Peyer's patch (tissue), 4 donors: ENCODE measurements around the gene SUN3.

Experiments
- POLR2A ChIP-seq, 2 donors: fragments of 450-650 bp; IDR thresholded peaks; one replicate each; pipeline ENCODE4 v1.5.1; 2017; ENCODE audit warnings: antibody characterized with exemption in 2 of 2, mild to moderate bottlenecking in 2 of 2, moderate library complexity in 2 of 2
- TF ChIP-seq, protein P1 (sequence below), 6 experiments: fragments of 450-650 bp in 4 of 6; fragments of 200-600 bp in 2 of 6; sonication (generic) in 1 of 6; IDR thresholded peaks; one replicate each; pipeline ENCODE4 v1.5.1; 2017 to 2019; ENCODE audit warnings: antibody characterized with exemption in 6 of 6, mild to moderate bottlenecking in 3 of 6, moderate library complexity in 1 of 6

DNA sequence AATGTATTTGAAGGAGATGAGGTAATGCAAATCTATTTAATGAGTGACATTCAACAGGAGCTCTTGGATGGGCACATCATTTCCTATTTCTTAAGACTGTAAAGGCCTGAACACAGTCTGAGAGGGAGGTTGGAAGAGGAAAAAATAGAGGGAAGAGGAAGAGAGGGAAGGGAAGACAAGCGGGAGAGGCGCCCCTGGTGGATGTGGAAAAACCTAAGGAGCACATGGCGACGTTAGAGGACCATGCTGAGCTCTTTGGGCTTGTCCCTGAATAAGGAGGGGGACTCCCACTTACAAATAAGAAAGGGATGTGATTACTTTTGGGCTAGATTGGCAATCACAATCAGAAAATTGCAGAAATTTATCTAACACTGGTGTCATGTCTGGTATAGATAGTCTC is 19.6 kb downstream of the SUN3 start:
- TF ChIP-seq, protein P1, sequence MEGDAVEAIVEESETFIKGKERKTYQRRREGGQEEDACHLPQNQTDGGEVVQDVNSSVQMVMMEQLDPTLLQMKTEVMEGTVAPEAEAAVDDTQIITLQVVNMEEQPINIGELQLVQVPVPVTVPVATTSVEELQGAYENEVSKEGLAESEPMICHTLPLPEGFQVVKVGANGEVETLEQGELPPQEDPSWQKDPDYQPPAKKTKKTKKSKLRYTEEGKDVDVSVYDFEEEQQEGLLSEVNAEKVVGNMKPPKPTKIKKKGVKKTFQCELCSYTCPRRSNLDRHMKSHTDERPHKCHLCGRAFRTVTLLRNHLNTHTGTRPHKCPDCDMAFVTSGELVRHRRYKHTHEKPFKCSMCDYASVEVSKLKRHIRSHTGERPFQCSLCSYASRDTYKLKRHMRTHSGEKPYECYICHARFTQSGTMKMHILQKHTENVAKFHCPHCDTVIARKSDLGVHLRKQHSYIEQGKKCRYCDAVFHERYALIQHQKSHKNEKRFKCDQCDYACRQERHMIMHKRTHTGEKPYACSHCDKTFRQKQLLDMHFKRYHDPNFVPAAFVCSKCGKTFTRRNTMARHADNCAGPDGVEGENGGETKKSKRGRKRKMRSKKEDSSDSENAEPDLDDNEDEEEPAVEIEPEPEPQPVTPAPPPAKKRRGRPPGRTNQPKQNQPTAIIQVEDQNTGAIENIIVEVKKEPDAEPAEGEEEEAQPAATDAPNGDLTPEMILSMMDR (IDR thresholded peaks at IDR 0.05) = no peak
- TF ChIP-seq POLR2A (IDR thresholded peaks at IDR 0.05) = no peak
